Psoas muscle (tissue), 8 donors: ENCODE data around the gene DARS2. TPM values are rescaled to one million over a fixed set of nuclear protein-coding genes. Genes with fewer than 3 reads are reported as not detected.

Source experiments
- ATAC-seq, 4 donors: fragments of 200-7000 bp; cut with Tn5 transposase; one replicate each; pipeline ENCODE4 v1.9.1; 2020; ENCODE audit warnings: moderate library complexity in 3 of 4, mild to moderate bottlenecking in 2 of 4
- DNase-seq, 2 donors: peaks; one replicate each; pipeline ENCODE4 v3.0.0-alpha.2; 2020
- H3K27ac ChIP-seq: fragments of 200-600 bp; one replicate; pipeline ENCODE4 v1.8.0; 2022
- H3K27me3 ChIP-seq, 3 donors: fragments of 200-600 bp in 1 of 3; one replicate each; pipeline versions ENCODE4 v1.6.1 to v1.8.0; 2013 to 2022; ENCODE audit warnings: low read length in 2 of 3, mild to moderate bottlenecking in 2 of 3, moderate library complexity in 1 of 3; ENCODE audit not compliant: insufficient read depth in 3 of 3
- H3K36me3 ChIP-seq, 2 donors: fragments of 200-600 bp in 1 of 2; one replicate each; pipeline versions ENCODE4 v1.6.1 to v1.8.0; 2013 to 2022; ENCODE audit warnings: low read depth in 1 of 2, mild to moderate bottlenecking in 1 of 2, moderate library complexity in 1 of 2; ENCODE audit not compliant: insufficient read depth in 1 of 2
- H3K4me1 ChIP-seq: fragments of 200-600 bp; one replicate; pipeline ENCODE4 v1.8.0; 2022
- H3K4me3 ChIP-seq: fragments of 200-600 bp; one replicate; pipeline ENCODE4 v1.8.0; 2022; ENCODE audit warnings: mild to moderate bottlenecking
- H3K9me3 ChIP-seq: fragments of 200-600 bp; one replicate; pipeline ENCODE4 v1.8.0; 2022
- CTCF ChIP-seq: fragments of 200-600 bp; IDR thresholded peaks from one replicate; pipeline ENCODE4 v1.8.0; 2022; ENCODE audit warnings: antibody characterized with exemption
- WGBS, 3 donors: extraction: QIAGEN DNeasy Blood & Tissue Kit; methylation state at CpG; one replicate each; pipeline versions ENCODE4 v1.1.6 to v1.1.7; 2013; 5-methylcytosine and 5-hydroxymethylcytosine counted together
- intact Hi-C, 2 donors: fragments of 100-400 bp; cut with DNase I; formaldehyde crosslinking; loops; one replicate each; pipeline versions ENCODE4 v1.11.0 to v1.14.2; 2022
- long read RNA-seq, 2 donors: library from polyadenylated mRNA; unstranded; transcript quantifications; one replicate each; pipeline ENCODE4 v2.0.0, GENCODE V29; 2021
- polyA plus RNA-seq, 3 donors: library from polyadenylated mRNA; stranded (reverse); fragments of 200-250 nt; gene quantifications; one replicate each; pipeline ENCODE4 v1.2.3, GENCODE V29; 2013
- total RNA-seq, 4 donors: library from RNA; stranded (reverse); fragmentation: NEBNext Ultra II Directional in 2 of 4; extraction: Animal tissue kit (Norgen Biotek cat#: 25700) in 2 of 4; gene quantifications; one replicate each; pipeline versions ENCODE4 v1.2.1 to v1.2.4, GENCODE V29; 2021 to 2023
- donor health status: healthy with polysubstance abuse.
- donor health status: DM: no; HTN: no; CAD: no; lungs with moderate emphysema.
- donor health status: Bipolar disorder and iron deficiency.
- donor health status: healthy.
- donor health status: DM: yes; HTN: yes; CAD: no.
- donor health status: DM: no; HTN: no; CAD: no.
- donor health status: DM: no; HTN: no; CAD: no.
- donor health status: DM: yes; HTN: yes; CAD: no.

Gene DARS2
- 10 to 100 TPM in 1 of 4 donors, 1 to 10 TPM in 3; 5.7 to 14.3 (median 6.7) TPM for total RNA-seq
- polyA plus RNA-seq: 10 to 100 TPM in 1 of 3 donors, 1 to 10 TPM in 2; 4.5 to 12.7 (median 7.3) TPM
- long read RNA-seq, donor 1, partial matches to known transcripts: 0 of 5 reads
- long read RNA-seq, donor 1, other reads (novel, unspliced or antisense): 3 of 5 reads
- long read RNA-seq, donor 2, partial matches to known transcripts: 2 of 10 reads
- long read RNA-seq, donor 2, other reads (novel, unspliced or antisense): 1 of 10 reads

- Histone ChIP-seq H3K4me1 (peaks cover 13% of the 10 kb centered on the region), H3K27ac (peak within 1 kb of the TSS; percentile 91), H3K27me3 (no peaks in the 10 kb centered on the region), H3K36me3 (peaks cover 0 to 24% of the 10 kb centered on the region in 2 donors), H3K4me3 (peak within 1 kb of the TSS; percentile 76), H3K9me3 (no peaks in the 10 kb centered on the region)
- WGBS, 3 donors: 0 to 1% (median 0%) methylated on average over 55 of the region's 55 CpGs
- ATAC-seq: peak; percentile 98
- peak; percentile 97 to 98 for DNase-seq
- TF ChIP-seq CTCF: no peak
- intact Hi-C loops: loop anchor here (2.0 to 10.0 kb wide), 4 partner anchors 43 to 404 kb away; partner anchors contain the start of genes GAS5 (in 1 of the 2), PRDX6 (in 1 of the 2) and ZBTB37 (in 1 of the 2)
Observed at GRCh38 chr1:173824315-173825081, at the start of gene DARS2, which contains the start of gene CENPL. TSS of gene DARS2 (plus strand) at chr1:173824673. CDS start at chr1:173825230, 557 bp downstream. TSS of gene CENPL (minus strand) at chr1:173824883. CDS start at chr1:173811299, 13,584 bp downstream.

- H3K36me3 ChIP-seq: peaks cover 11 to 74% of the 10 kb centered on the region in 2 donors
- no peaks in the 10 kb centered on the region for H3K4me1 ChIP-seq
- 91 to 95% (median 92%) methylated on average over 5 of the region's 5 CpGs for WGBS, 3 donors
- intact Hi-C loops: loop anchor here in 1 of 2 donors (5.0 kb wide), 1 partner anchor 37 kb away; no protein-coding TSS in a partner anchor
- H3K27ac ChIP-seq: no peak overlapping the region
- TF ChIP-seq CTCF: no peak
- peaks cover 8% of the 10 kb centered on the region for H3K9me3 ChIP-seq
- H3K4me3 ChIP-seq: no peak overlapping the region
- no peak for DNase-seq
- no peaks in the 10 kb centered on the region for H3K27me3 ChIP-seq
- no peak for ATAC-seq
Observed at GRCh38 chr1:173775578-173776226, 48.8 kb upstream of the DARS2 start.

- DNase-seq (no peak), ATAC-seq (no peak)
- Histone ChIP-seq H3K36me3 (peaks cover 9 to 83% of the 10 kb centered on the region in 2 donors), H3K27ac (no peak overlapping the region), H3K4me3 (no peak overlapping the region), H3K4me1 (no peaks in the 10 kb centered on the region), H3K9me3 (peaks cover 8% of the 10 kb centered on the region), H3K27me3 (no peaks in the 10 kb centered on the region)
- TF ChIP-seq CTCF: no peak
- WGBS, 3 donors: 94 to 98% (median 98%) methylated on average over 4 of the region's 4 CpGs
- intact Hi-C loops: loop anchor here in 1 of 2 donors (5.0 kb wide), 1 partner anchor 32 kb away; no protein-coding TSS in a partner anchor
Observed at GRCh38 chr1:173779936-173780335, 44.5 kb upstream of the DARS2 start.

- DNase-seq (no peak), ATAC-seq (no peak)
- peaks cover 0 to 67% of the 10 kb centered on the region in 2 donors for H3K36me3 ChIP-seq
- H3K27me3 ChIP-seq: no peaks in the 10 kb centered on the region
- no peaks in the 10 kb centered on the region for H3K9me3 ChIP-seq
- TF ChIP-seq CTCF: no peak
- intact Hi-C loops: no loop called here
- H3K27ac ChIP-seq: no peak overlapping the region
- WGBS, 3 donors: 96 to 97% (median 97%) methylated on average over 7 of the region's 7 CpGs
- H3K4me1 ChIP-seq: no peaks in the 10 kb centered on the region
- H3K4me3 ChIP-seq: no peak overlapping the region
Observed at GRCh38 chr1:173784997-173785396, 39.5 kb upstream of the DARS2 start.
